SK-N-SH treated with all-trans-retinoic acid at 6 μM for 48 hours (cell line): ENCODE results near the gene MCM3.
A peak's percentile ranks its signal among the peaks of the same experiment; 100 is the strongest.

Experiments used
- ATAC-seq: fragments of 200-7000 bp; cut with Tn5 transposase; 3 replicates; pipeline ENCODE4 v1.9.1; 2020; ENCODE audit warnings: mild to moderate bottlenecking, moderate library complexity
- BACH2 ChIP-seq: fragments of 250-450 bp; sonication (Bioruptor Pico); IDR thresholded peaks from 2 replicates; pipeline ENCODE4 v1.9.0; 2021; ENCODE audit warnings: mild to moderate bottlenecking, borderline replicate concordance
- CSDC2 ChIP-seq: fragments of 250-450 bp; sonication (Bioruptor Pico); IDR thresholded peaks from 2 replicates; pipeline ENCODE4 v1.5.0; 2020; ENCODE audit warnings: mild to moderate bottlenecking, moderate library complexity
- ESRRG ChIP-seq: fragments of 250-450 bp; sonication (Bioruptor Pico); IDR thresholded peaks from 2 replicates; pipeline ENCODE4 v1.6.1; 2021; ENCODE audit warnings: mild to moderate bottlenecking
- GLIS3 ChIP-seq: fragments of 250-450 bp; sonication (Bioruptor Pico); IDR thresholded peaks from 2 replicates; pipeline ENCODE4 v1.5.0; 2020; ENCODE audit warnings: mild to moderate bottlenecking, moderate library complexity
- ISL1 ChIP-seq: fragments of 250-450 bp; sonication (Bioruptor Pico); IDR thresholded peaks from 2 replicates; pipeline ENCODE4 v2.1.2; 2022; ENCODE audit warnings: mild to moderate bottlenecking, moderate library complexity
- PPARA ChIP-seq: fragments of 250-450 bp; sonication (Bioruptor Pico); IDR thresholded peaks from 2 replicates; pipeline ENCODE4 v1.5.0; 2020; ENCODE audit warnings: mild to moderate bottlenecking, borderline replicate concordance
- RARB ChIP-seq: fragments of 250-450 bp; sonication (Bioruptor Pico); IDR thresholded peaks from 2 replicates; pipeline ENCODE4 v1.8.0; 2021; ENCODE audit warnings: mild to moderate bottlenecking, moderate library complexity
- SNAI2 ChIP-seq: fragments of 250-450 bp; sonication (Bioruptor Pico); IDR thresholded peaks from 2 replicates; pipeline ENCODE4 v1.5.0; 2020; ENCODE audit warnings: mild to moderate bottlenecking, moderate library complexity
- TOX ChIP-seq: fragments of 250-450 bp; sonication (Bioruptor Pico); IDR thresholded peaks from 2 replicates; pipeline ENCODE4 v1.8.0; 2021; ENCODE audit warnings: mild to moderate bottlenecking, moderate library complexity, borderline replicate concordance
- ZC3H10 ChIP-seq: fragments of 250-450 bp; sonication (Bioruptor Pico); IDR thresholded peaks from 2 replicates; pipeline ENCODE4 v1.5.1; 2021; ENCODE audit warnings: mild to moderate bottlenecking, moderate library complexity
- ZFP3 ChIP-seq: fragments of 250-450 bp; sonication (Bioruptor Pico); IDR thresholded peaks from 2 replicates; pipeline ENCODE4 v1.5.0; 2020; ENCODE audit warnings: mild to moderate bottlenecking, moderate library complexity
- ZFP30 ChIP-seq: fragments of 450-650 bp; formaldehyde crosslinking; IDR thresholded peaks from 2 replicates; pipeline ENCODE4 v1.5.0; 2022; ENCODE audit warnings: mild to moderate bottlenecking, moderate library complexity
- ZNF70 ChIP-seq: fragments of 450-650 bp; formaldehyde crosslinking; IDR thresholded peaks from 2 replicates; pipeline ENCODE4 v1.5.0; 2020; ENCODE audit warnings: mild to moderate bottlenecking, moderate library complexity
- ZNF8 ChIP-seq: fragments of 450-650 bp; formaldehyde crosslinking; IDR thresholded peaks from 2 replicates; pipeline ENCODE4 v1.5.0; 2020; ENCODE audit warnings: mild to moderate bottlenecking, moderate library complexity
- TF ChIP-seq, protein P1 (sequence below): fragments of 250-450 bp; sonication (Bioruptor Pico); IDR thresholded peaks from 2 replicates; pipeline ENCODE4 v1.5.0; 2020; ENCODE audit warnings: mild to moderate bottlenecking, moderate library complexity
- TF ChIP-seq, protein P2 (sequence below): fragments of 250-450 bp; sonication (Bioruptor Pico); IDR thresholded peaks from 2 replicates; pipeline ENCODE4 v1.8.0; 2021; ENCODE audit warnings: low read depth, mild to moderate bottlenecking, moderate library complexity, borderline replicate concordance
- TF ChIP-seq, protein P3 (sequence below): fragments of 250-450 bp; sonication (Bioruptor Pico); IDR thresholded peaks from 2 replicates; pipeline ENCODE4 v1.8.0; 2020; ENCODE audit warnings: mild to moderate bottlenecking, moderate library complexity, borderline replicate concordance

Gene MCM3

DNA sequence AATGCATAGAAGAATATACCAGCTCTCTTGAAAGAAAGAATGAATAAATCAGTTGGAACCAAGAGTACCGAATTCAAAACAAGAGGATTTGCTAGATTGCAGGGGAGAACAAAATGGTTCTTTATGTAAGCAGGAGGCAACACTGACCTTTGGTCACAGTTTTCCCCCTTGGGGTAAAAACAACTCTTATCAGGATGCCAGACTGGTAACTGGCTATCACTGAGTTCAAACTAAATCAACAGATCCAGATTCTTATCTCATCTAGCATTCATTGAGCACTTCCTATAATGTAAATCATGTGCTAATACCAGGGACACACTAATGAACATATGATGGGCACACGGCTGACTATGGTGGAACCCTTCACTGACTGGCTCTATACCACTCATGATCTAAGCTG is 35.5 kb downstream of the MCM3 start (continued):
- TF ChIP-seq, protein P1, sequence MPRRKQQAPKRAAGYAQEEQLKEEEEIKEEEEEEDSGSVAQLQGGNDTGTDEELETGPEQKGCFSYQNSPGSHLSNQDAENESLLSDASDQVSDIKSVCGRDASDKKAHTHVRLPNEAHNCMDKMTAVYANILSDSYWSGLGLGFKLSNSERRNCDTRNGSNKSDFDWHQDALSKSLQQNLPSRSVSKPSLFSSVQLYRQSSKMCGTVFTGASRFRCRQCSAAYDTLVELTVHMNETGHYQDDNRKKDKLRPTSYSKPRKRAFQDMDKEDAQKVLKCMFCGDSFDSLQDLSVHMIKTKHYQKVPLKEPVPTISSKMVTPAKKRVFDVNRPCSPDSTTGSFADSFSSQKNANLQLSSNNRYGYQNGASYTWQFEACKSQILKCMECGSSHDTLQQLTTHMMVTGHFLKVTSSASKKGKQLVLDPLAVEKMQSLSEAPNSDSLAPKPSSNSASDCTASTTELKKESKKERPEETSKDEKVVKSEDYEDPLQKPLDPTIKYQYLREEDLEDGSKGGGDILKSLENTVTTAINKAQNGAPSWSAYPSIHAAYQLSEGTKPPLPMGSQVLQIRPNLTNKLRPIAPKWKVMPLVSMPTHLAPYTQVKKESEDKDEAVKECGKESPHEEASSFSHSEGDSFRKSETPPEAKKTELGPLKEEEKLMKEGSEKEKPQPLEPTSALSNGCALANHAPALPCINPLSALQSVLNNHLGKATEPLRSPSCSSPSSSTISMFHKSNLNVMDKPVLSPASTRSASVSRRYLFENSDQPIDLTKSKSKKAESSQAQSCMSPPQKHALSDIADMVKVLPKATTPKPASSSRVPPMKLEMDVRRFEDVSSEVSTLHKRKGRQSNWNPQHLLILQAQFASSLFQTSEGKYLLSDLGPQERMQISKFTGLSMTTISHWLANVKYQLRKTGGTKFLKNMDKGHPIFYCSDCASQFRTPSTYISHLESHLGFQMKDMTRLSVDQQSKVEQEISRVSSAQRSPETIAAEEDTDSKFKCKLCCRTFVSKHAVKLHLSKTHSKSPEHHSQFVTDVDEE = no peak

DNA sequence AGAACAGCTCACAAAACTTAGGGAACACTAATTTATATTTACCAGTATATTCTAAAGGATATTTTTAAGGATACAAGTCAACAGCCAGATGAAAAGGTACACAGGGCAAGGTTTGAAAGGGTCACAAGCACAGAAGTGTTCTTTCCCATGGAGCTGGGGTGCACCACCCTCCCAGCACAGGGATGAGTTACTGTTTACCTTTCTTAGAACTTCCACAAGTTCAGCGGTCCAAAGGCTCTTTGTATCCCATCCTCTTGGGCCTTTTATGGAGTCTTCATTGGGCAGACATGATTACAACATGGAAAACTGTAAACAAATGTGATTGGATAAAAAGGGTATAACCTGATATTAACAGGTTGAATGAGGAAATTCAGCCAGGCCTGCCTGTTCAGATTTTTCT is 39.1 kb downstream of the MCM3 start:
- TF ChIP-seq, protein P2, sequence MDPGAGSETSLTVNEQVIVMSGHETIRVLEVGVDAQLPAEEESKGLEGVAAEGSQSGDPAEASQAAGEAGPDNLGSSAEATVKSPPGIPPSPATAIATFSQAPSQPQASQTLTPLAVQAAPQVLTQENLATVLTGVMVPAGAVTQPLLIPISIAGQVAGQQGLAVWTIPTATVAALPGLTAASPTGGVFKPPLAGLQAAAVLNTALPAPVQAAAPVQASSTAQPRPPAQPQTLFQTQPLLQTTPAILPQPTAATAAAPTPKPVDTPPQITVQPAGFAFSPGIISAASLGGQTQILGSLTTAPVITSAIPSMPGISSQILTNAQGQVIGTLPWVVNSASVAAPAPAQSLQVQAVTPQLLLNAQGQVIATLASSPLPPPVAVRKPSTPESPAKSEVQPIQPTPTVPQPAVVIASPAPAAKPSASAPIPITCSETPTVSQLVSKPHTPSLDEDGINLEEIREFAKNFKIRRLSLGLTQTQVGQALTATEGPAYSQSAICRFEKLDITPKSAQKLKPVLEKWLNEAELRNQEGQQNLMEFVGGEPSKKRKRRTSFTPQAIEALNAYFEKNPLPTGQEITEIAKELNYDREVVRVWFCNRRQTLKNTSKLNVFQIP (CRISPR knock-in tag) = no peak
- no peak for TF ChIP-seq PPARA (CRISPR knock-in tag)

DNA sequence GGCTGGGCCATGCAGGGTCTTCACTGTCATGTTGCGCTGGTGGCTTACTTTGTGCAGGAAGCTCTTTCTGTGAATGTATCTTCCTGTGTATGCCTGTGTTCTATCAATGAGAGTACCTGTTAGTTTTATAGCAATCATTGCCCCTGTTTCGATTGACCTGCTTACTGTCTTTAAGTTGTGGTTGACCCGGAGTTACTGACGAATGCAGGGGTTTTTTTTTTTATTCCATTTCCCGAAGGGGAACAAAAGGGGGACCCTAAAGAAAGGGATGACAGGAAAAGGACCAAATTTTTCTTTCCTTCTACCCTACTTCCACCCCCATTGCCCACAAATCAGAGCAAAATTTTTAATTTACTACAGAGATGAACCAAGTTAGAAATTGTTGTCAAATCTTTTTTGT is 40.1 kb downstream of the MCM3 start, which contains the start of gene IL17F:
Gene IL17F, minus strand, starts transcription at position 101 of the 400 bp plus-strand sequence. Its CDS starts 71 bp downstream, at position 30.
- no peak for ATAC-seq
- TF ChIP-seq BACH2 (CRISPR knock-in tag) (no peak), CSDC2 (no peak)

More for the DNA sequence above, 39.1 kb downstream of the MCM3 start:
- no peak for ATAC-seq

DNA sequence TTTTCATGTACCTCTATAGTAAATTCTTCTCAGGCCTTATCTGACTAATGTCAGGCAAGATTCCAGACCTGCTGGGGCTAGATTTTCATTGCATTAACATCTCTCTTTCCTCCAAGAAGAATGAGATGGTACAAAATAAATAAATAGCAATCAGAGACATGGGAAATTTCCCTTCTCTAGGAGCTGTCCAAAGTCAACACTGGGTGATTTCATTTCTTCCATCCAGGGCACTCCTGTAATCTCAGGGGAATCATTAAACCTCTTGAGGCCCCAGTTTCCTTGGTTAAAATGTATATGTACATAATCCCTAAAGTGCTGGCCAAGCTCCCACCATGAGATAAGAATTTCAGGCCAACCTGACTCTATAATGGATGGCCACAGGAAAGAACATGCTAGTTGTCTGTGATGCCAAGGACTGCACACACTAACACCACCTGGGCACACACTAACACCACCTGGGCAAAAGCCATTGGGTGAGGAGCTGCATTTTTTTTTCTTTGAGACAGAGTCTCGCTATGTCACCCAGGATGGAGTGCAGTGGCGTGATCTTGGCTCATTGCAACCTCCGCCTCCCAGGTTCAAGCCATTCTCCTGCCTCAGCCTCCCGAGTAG is 41.2 kb downstream of the MCM3 start:
- no peak for ATAC-seq
- peak; percentile 41; the same call in 1 of the 2 replicates for TF ChIP-seq ISL1 (CRISPR knock-in tag)
- no peak for TF ChIP-seq TOX (CRISPR knock-in tag)
- TF ChIP-seq, protein P3, sequence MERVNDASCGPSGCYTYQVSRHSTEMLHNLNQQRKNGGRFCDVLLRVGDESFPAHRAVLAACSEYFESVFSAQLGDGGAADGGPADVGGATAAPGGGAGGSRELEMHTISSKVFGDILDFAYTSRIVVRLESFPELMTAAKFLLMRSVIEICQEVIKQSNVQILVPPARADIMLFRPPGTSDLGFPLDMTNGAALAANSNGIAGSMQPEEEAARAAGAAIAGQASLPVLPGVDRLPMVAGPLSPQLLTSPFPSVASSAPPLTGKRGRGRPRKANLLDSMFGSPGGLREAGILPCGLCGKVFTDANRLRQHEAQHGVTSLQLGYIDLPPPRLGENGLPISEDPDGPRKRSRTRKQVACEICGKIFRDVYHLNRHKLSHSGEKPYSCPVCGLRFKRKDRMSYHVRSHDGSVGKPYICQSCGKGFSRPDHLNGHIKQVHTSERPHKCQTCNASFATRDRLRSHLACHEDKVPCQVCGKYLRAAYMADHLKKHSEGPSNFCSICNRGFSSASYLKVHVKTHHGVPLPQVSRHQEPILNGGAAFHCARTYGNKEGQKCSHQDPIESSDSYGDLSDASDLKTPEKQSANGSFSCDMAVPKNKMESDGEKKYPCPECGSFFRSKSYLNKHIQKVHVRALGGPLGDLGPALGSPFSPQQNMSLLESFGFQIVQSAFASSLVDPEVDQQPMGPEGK (CRISPR knock-in tag) = no peak
- TF ChIP-seq ZNF8 (CRISPR knock-in tag) = no peak

DNA sequence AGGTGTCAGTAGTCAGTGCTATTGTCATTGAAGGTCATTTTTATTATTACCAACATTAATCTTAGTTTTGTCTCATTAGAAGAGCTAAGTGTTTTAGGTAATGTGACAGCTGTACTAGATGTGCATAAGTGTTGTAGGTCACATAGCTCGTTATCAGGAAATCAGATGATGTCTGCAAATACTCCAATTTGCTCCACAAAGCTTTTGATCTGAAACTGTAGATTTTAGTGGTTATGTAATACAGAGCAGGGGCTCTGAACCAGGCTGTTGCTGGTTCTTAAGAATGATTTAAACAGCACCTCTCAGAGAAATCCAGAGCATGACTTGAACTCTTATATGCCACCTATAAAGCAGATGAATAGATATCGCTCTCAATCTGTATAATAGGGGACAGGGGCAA is 42.7 kb downstream of the MCM3 start:
- no peak for ATAC-seq
- TF ChIP-seq GLIS3 (no peak), ISL1 (CRISPR knock-in tag) (no peak), SNAI2 (no peak), CSDC2 (no peak), TOX (CRISPR knock-in tag) (no peak), RARB (CRISPR knock-in tag) (no peak), ZFP3 (CRISPR knock-in tag) (no peak), ESRRG (CRISPR knock-in tag) (no peak), ZNF70 (CRISPR knock-in tag) (no peak), ZNF8 (CRISPR knock-in tag) (no peak), BACH2 (CRISPR knock-in tag) (no peak), ZC3H10 (CRISPR knock-in tag) (no peak), ZFP30 (no peak)
- TF ChIP-seq, protein P2 (CRISPR knock-in tag) = no peak
- TF ChIP-seq, protein P1 = no peak
- TF ChIP-seq, protein P3 (CRISPR knock-in tag) = no peak
